ACHN (cell line): ENCODE data around the gene PROSER2.

Experiments
- DNase-seq: peaks from one replicate; pipeline ENCODE4 v3.0.0-alpha.2; 2015
- in situ Hi-C: cut with HindIII; loops from 2 replicates; pipeline ENCODE4 v1.10.0; 2017; ENCODE audit warnings: low sequenced_read_pairs, low pct_ligation_motif_present, low pct_unique_long_range_greater_than_20kb

Gene PROSER2

DNA sequence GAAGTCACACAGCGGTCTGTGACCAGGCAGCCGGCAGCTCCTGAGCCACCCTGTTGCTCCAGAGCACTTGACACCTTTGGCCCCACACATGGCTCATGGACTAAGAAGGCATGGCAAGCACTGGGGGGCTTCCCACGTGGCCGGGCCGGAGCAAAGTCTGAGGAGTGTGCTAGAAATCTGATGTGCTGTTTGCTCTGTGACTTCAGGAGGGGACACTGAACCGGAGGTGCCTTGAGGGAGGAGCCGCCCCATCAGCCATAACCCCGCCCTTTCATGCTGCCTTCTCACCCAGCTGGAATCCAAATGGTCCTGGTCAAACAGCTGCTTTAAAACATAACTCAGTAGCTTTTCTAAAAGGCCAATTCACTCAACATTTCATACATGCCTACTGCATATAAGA, 33.5 kb downstream of the PROSER2 start:
- in situ Hi-C loops, result no loop called here

DNA sequence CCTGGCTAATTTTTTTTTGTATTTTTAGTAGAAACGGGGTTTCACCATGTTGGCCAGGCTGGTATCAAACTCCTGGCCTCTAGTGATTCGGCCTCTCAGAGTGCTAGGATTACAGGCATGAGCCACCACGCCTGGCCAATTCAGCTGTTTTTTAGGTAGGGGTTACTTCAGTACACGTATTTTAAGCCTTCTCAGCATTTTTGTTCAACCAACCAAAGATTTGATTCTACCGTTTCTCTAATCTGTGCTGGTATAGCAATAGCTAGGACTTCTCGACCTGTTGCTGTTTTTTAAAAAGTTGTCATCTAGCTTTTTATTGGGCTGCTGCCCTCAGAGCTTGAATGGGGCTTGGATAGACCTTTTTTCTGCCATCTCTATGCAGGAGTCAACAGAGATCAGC, 34.9 kb downstream of the PROSER2 start:
- in situ Hi-C loops, result no loop called here
- no peak for DNase-seq

More for the DNA sequence above, 33.5 kb downstream of the PROSER2 start:
- DNase-seq, result no peak

DNA sequence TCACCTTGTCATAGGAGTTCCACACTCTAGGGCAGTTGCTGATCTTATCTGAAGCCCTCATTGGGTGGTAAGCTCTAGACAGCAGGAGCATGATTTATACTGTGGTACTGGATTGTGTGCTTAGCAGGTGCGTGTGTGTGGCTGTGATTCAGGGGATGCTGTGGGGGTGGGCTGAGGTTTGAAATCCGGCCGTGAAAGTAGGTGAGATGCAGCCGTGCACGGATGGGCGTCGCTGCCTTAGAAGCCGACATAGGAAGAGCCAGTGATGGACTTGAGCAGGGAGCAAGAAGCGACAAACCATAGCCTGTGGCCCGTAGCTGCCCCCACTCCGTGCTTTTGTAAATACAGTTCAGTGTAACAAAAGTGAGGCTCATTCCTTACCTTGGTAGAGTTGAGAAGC, 38.2 kb downstream of the PROSER2 start:
- no peak for DNase-seq
- in situ Hi-C loops, result no loop called here

DNA sequence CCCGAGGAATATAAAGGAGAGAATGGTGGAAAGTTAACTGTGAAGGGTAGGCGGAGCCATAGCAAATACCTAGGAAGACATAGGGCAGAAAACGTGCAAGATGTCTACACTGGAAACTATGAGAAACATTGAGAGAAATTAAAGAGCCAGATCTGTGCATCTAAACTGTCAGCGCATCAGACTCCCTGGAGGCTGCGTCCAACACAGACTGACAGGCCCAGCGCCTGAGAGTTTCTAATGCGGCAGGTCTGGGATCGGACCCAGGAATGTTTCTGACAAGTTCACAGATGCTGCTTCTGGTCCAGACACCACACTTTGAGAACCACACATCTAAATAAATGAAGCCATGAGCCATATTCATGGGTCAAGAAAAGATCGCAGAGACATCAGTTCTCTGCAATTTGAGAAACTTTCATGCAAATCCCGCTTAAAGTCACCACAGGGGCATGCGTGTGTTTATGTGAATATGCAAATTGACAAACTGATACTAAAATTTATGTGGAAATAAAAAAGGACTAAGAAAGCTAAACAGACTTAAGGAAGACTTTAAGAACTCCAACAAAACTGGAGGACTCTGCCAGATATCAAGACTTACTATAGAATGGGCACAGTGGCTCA, 38.8 kb downstream of the PROSER2 start:
- in situ Hi-C loops, result no loop called here
- DNase-seq, result no peak

DNA sequence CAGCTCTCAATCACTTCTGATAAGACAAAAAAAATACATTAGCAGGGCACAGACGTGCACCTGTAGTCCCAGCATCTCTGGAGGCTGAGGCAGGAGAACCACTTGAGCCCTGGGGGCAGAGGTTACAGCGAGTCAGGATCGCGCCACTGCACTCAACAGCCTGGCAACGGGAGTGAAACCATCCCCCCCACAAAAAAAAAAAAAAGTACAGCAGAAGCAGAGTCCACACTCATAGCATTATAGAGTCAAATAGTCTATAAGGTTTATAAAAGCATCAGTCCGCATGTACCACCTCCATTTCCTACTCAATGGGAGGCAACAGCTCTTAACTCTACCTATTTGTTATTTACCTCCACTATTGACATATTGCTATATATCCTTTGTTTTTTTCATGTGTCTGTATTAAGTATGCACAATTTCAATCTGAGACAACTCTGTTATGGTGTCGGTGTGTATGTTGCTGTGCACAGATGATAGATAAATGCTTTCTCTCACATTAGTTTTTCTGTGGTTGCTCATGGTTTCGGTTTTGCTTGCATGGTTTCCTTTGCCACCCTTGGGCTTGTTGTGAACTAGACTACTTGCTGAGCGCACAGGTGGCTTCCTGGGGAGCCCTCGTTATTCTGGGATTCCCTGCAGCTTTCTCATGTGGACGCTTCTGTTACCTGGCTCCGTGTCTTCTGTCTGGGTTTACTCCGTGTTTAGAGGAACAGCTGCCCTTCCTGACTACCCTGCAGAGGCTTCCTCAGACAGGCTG, 40.4 kb downstream of the PROSER2 start:
- no peak for DNase-seq
- in situ Hi-C loops, result no loop called here

DNA sequence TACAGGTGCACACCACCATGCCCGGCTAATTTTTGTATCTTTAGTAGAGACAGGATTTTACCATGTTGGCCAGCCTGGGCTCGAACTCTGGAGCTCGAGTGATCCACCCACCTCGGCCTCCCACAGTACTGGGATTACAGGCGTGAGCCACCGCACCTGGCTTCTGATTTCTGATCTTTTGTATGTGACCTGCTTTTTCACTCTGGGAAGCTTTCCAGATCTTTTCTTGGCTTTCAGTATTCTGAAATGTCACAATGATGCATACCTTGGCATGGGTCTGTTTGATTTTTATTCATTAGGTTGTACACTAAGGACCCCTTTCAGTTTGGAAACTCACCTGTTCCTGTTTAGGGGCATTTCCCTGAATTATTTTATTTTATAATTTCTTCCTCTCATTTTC, 41.6 kb downstream of the PROSER2 start:
- DNase-seq, result no peak
- in situ Hi-C loops, result no loop called here

DNA sequence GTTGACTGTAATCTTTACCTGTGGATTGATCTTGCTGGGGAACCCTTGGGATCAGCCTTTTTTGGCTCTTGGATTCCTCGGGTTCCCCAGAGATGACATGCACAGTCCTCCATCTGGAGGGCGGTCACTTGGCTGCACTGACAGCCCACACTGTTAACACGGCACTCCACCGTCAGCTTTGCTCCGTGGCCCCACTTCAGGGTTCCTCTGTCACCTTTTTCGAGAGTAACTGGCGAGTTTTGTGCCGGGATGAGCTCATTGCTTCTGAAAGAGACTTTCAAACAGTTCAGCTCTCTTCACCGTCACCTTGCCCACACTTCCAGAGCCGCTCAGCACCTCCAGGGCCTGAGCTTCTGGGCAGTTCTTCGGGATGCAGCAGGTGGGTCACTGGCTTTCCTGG, 42.4 kb downstream of the PROSER2 start:
- DNase-seq, result no peak
- in situ Hi-C loops, result no loop called here

DNA sequence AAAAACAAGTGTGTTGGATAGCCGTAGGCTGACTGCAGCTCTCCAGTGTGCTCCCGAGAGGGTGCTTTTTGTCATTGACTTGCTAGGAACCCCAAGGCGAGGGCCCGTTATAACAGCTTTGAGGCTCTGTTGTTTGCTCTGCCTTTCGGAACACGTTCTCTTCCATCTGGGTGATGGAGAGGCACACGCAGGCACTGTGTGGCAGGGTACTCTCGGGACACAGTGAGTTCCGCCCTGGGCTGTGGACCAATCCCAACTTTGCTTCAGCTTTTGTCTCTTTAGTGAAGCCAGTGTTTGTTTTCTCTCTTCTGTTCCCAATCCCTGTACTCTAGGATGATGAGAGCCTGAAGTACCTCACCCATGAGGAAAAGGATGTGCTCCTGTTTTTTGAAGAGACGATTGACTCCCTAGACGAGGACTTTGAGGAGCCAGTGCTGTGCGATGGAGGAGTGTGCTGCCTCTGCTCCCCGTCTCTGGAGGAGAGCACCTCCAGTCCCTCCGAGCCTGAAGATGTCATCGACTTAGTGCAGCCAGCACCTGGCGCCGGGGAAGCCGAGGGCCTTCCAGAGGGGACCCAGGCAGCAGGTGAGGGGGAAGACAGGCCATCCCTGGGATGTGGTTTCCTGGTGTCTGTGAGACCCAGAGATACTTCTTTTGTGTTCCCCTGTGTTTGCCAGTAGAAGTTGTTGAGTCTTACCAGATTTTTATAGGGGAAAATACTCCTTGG, 43.2 kb downstream of the PROSER2 start:
- in situ Hi-C loops, result no loop called here
- DNase-seq, result no peak

DNA sequence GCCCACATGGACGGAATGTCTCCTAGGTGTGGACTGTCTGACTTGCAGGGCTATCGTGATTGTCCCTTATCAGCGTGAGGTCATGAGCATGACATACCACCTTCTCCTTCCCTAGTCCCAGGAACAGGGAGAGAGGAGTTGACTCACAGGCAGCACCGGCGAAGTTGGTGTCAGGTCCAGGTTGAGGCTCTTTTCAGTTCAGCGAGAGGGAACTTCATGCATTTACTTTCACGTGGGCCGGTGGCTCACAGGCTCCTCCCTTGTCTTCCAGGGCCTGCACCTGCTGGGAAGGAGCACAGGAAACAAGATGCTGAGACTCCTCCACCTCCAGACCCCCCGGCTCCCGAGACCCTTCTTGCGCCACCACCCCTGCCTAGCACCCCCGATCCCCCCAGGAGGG, 46.1 kb downstream of the PROSER2 start:
- no peak for DNase-seq
- in situ Hi-C loops, result no loop called here

DNA sequence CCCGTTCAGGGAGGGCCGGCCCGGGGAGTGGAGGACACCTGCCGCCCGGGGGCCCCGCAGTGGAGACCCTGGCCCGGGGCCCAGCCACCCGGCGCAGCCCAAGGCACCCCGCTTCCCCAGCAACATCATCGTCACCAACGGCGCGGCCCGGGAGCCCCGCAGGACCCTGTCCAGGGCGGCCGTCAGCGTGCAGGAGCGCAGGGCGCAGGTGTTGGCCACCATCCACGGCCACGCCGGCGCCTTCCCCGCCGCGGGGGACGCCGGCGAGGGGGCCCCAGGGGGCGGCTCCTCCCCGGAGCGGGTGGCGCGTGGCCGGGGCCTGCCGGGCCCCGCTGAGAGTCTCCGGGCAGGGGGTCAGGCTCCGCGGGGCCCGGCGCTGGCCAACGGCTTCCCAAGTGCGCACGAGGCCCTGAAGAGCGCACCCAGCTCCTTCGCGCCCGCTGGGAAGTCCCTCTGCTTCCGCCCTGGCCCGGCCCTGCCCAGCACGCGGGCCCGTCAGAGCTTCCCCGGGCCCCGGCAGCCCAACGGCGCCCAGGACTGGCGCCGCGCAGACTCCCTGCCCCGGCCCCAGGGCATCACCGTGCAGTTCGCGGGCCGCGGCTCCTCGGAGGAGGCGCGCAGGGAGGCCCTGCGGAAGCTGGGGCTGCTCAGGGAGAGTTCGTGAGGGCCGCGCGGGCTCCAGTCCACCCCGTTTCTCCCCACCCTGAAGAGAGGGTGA, 46.7 kb downstream of the PROSER2 start:
- DNase-seq, result no peak
- in situ Hi-C loops, result no loop called here

DNA sequence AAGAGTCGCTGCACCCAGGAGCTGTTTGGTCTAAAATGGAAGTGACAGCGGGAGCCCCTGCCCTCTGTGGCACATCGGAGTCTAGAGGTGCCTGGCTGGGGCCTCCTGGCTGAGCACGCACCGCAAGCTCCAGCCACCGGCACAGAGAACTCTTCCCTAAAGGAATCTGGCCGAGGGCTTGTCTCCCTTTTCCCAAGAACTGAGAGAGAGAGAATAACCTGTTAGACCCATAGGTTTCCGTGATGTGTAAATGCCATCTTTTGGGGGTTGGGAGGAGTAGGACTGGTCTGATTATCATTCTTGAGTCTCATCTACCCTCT, 47.3 kb downstream of the PROSER2 start:
- in situ Hi-C loops, result no loop called here
- no peak for DNase-seq

DNA sequence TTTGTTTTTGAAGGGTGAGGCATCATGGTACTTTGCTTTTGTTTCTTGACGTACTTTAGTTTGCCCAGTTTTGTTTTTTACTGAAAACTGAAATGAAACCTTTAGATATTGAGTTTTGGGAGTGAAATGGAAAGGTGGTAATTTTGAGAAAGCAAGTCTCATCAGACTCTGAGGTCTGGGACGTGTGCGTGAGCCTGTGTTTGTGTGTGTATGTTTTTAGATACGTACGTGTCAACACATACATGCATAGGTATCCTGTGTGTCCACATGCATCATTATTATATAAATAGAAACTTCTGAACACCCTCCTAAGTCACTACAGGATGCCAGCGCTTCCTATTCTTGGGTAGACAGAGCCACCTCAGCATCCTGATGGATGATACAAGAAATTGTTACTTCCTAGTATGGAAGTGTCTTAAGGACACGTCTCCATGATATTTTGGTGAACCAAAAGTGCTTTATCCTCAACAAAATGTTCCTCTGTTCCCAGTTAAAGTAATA, 47.8 kb downstream of the PROSER2 start:
- no peak for DNase-seq
- in situ Hi-C loops, result no loop called here

DNA sequence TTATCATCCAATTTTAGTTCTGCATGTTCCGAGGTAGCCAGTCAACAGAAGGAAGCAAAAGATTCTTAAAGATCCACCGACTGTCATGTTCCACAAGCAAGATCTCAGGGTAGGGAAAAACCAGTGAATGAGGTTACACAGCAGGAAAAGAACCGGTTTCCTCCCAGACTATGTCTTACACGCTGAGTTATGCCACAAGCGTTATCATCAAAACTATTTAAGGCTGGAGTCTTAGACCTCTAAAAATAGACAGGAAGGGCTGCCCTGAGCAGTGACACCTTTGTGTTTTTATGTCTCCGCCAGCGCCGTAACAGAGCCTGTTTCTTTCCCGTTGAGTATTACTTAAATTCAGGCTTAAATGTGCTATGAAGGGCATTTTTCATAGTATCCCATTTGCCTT, 48.3 kb downstream of the PROSER2 start:
- DNase-seq, result no peak
- in situ Hi-C loops, result no loop called here

DNA sequence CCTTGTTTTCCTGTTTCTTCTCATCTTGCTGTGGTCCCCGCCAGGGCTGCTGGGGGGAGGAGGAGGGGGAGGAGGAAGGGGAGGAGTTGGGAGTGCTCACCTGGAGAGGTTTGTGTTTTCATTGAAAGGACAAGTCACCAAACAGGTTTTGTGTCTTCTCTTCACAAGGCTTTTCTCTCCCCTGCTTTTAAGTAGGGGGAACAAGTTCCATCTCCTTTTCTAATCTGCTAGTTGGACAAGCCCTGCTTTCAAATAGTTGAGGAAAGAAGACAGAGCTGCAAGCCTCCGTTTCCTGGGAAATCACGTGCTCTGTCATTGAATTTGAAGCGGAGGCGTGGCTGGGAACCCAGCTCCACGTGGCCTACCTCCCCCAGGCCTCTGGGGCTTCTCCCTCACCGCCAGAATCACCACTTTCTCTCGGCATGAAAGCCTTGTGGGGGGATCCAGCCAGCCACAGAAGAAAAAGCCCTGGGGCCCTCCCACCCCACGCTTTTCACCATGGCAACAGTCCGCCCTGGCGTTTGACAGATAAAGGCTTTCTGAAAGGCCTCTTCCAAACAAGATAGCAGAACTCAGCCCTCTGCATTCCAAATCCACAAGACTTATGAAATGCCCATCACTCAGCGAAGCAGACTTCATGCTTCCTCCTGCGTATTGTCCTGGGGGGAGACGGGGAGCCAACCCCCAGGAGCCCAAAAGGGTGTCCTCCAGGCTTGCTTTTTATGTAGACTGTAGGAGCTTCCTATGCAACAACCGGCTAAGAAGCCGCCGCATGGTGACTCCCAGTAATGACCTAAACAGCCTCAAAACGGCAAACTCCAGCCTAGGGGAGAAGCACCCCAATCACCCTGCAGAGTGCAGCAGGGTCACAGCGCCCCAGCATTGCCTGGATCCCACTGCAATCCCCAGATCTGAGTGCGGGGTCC, 51.7 kb downstream of the PROSER2 start:
- DNase-seq, result no peak
- in situ Hi-C loops, result no loop called here

DNA sequence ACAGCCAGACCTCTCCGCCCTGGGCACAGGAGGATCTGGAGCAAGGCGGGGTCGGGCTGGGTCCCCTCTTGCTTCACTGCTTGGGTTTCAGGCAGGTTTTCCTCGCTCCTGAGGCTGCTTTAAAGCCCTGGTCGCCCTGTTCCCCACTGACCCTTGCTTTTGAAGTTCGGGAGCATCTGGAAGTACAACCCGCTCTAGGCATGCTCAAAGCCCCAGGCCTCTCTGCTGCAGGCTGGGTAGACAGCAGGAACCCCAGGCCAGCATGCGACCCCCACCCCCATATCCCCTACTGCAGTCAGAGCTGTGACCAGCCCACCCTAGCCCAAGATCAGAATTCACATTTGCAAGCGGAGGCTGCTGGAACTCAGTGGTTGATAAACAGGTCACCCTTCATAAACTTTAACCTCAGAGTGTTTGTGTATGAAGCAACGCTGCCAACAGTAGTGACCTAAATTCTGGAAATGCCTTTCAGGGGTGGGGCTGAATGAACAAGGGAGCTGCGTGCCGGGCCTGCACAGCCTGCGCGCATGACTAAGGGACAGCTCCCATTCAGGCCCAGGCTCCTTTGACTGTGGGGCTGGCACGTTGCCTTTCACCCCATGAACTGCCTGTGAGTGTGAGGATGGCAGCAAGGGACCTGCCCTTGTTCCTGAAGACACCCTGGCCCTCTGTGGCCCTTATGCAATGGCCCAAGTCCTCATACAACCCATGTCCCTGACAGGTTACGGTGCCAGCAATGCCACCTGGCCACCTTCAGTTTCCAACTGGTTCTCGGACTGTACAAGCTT, 52.5 kb downstream of the PROSER2 start:
- peak; percentile 93 for DNase-seq
- in situ Hi-C loops, result no loop called here

DNA sequence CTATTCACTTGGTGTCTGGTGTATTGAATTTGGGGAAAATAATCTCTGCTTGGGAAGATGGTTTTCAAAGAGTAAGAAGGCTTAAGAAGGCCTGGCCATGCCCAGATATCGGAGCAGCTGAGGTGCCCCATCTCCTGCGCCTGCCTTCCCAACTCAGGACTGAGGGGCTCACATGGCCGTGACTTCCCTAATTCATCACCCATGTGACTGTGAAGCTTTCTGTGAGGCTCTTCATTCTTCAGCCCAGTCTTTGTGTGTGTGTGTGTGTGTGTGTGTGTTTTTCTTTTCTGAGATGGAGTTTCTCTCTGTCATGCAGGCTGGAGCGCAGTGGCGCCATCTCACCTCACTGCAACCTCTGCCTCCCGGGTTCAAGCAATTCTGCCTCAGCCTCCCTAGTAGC, 53.2 kb downstream of the PROSER2 start:
- DNase-seq, result no peak

DNA sequence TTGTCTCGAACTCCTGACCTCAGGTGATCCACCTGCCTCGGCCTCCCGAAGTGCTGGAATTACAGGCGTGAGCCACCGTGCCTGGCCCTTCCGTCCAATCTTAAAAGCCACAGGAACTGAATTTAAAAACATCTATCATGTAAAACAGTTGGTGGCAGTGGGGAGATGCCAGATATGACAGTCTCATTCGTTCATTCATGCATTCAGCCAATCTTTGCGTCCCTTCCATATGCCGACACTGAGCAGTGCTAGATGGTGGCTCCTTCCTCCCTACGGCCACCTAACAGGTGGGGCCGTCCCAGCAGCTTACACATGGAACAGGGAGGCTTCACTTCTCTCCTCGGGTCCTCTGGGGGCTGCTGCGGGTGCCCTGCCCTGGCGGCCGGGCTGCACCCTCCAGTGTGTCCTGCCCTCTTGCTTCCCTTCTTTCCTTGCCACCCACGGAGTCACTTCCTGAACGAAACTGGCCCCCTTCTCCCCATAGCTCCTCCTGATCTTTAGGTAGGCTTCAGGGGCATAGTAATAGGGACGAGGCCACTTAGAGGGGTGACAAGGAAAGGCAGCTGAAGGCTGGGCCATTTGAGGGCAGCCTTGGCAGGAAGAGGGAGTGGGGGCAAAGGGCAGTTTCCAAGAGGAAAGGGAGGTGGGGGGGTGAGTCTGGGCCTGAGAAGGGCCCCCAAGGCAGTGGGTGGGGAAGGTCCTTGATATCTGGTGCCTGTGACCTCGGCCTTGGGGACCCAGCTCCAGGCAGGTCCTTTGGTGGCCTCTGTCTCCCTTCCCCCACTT, 53.8 kb downstream of the PROSER2 start:
- in situ Hi-C loops, result no loop called here
- DNase-seq, result no peak

More for the DNA sequence above, 53.2 kb downstream of the PROSER2 start:
- in situ Hi-C loops, result no loop called here
